HG03045 (cell line): ENCODE measurements around the gene CT47C1.
"Not testable (repeated sequence)": the region's sequence is repeated elsewhere in the genome, so short reads cannot be mapped to it uniquely, and the experiment has no call there.

Source experiments
- ATAC-seq: cut with Tn5 transposase; IDR thresholded peaks from one replicate; pipeline ENCODE4 v1.9.1; 2021; ENCODE audit warnings: mild to moderate bottlenecking, moderate library complexity; ENCODE audit not compliant: unreplicated experiment

The CT47C1 gene

GRCh38 chrX:119072744-119073143, at the start of gene CT47C1:
CT47C1 (plus strand) TSS chrX:119072993; CDS start chrX:119073226, 233 bp downstream.
- ATAC-seq, result no peak

DNA sequence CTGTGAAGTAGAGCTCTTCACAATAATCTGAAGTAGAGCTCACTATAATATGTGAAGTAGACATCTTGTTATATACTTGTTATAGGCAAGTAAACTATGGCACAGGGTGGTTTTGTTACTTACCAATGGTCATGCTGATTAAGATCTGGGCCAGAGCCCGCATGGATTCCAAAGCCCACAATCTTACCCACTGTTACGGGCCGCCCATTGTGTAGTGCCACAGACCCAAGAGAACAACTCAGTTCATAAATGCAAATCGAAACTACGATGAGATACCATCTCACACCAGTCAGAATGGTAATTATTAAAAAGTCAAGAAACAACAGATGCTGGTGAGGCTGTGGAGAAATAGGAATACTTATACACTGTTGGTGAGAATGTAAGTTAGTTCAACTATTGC, 46.9 kb upstream of the CT47C1 start:
- no peak for ATAC-seq

- ATAC-seq, result not testable (repeated sequence)
These were observed 46.4 kb upstream of the CT47C1 start for GRCh38 chrX:119026344-119026743.

DNA sequence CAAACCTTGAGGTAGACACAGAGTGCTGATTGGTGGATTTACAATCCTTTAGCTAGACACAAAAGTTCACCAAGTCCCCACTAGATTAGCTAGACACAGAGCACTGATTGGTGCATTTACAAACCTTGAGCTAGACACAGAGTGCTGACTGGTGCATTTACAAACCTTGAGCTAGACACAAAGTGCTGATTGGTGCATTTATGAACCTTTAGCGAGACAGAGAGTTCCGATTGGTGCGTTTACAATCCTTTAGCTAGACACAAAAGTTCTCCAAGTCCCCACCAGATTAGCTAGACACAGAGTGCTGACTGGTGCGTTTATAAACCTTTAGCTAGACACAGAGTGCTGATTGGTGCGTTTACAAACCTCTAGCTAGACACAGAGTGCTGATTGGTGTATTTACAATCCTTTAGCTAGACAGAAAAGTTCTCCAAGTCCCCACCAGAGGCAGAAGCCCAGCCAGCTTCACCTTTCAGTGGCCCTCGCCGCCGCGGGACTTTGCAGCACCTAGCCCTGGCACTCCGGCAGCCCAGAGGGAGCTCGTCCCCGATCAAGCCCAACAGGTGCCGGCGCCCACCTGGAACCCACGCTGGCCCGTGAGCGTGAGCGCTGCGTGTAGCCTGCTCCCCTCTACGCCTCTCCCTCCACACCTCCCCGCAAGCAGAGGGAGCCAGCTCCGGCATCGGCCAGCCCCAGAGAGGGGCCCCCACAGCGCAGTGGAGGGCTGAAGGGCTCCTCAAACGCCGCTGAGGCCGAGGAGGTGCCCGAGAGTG, 44.6 kb upstream of the CT47C1 start:
- not testable (repeated sequence) for ATAC-seq

GRCh38 chrX:119028733-119029330, 44.0 kb upstream of the CT47C1 start:
- ATAC-seq, result no peak

- ATAC-seq, result not testable (repeated sequence)
These were observed 43.1 kb upstream of the CT47C1 start for GRCh38 chrX:119029656-119030055.

- ATAC-seq, result no peak
These were observed 41.8 kb upstream of the CT47C1 start for GRCh38 chrX:119030990-119031389.

DNA sequence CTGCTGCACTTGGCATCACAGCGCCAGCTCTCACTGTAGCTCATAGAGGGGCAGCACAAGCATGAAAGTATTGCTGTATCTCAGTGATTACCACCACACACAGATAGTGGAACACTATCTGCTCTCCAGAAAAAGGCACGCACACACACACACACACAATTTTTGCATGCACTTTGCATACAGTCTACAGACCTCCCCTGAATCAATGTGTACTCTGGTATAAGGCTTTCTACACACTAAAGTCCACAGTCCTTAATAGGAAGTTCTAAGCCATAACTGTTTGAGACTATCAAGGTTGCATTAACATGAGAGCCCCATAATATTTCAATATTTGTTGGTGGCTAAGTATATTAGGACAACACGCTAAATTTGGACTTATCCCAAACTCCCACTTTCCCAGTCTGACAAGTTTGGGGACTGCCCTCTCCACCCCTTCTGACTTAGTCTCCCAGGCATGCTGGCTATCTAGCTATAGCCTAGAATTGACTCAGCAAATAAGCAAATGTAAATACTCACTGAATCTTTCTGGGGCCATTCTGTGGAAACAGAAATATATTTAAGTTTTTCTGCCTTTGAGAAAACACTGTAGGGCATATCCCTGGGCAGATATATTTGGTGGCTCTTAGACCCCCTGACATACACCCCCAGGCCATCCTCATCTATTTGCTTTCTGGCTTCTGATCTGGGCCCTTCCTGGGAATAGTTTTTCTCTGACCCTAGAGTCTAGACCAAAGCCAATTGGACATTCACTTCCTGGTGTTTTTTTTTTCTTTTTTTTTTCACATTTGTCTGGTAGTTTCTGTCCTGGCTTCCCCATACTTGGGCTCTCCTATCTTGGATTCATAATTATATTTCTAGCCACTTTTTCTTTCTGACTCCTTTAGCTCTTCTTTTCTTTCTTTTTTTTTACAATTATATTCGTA, 36.4 kb upstream of the CT47C1 start:
- ATAC-seq, result no peak

- ATAC-seq, result no peak
These were observed 32.4 kb upstream of the CT47C1 start for GRCh38 chrX:119040432-119040831.

GRCh38 chrX:119041175-119041574, 31.6 kb upstream of the CT47C1 start:
- ATAC-seq, result no peak

- no peak for ATAC-seq
These were observed 30.8 kb upstream of the CT47C1 start for GRCh38 chrX:119042040-119042439.

DNA sequence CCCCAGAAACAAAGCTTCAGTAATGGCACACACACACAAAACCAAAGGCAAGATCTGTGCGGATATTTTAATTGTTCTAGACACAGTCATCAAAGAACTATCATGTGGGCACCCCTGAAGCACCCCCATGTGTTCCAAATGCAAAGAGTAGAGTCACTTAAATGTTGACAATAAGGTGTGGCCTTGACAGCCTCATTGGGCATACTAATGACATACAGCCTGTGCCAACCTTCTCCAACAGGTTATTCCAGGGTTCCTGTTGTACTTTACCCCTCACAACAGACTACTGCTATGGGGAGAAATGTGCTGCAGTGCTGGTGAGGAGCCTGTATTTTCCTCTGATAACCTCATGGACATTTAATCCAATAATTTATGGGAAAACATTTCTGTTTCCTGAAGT, 29.8 kb upstream of the CT47C1 start:
- ATAC-seq, result no peak

- ATAC-seq, result no peak
These were observed 26.9 kb upstream of the CT47C1 start for GRCh38 chrX:119045884-119046283.

DNA sequence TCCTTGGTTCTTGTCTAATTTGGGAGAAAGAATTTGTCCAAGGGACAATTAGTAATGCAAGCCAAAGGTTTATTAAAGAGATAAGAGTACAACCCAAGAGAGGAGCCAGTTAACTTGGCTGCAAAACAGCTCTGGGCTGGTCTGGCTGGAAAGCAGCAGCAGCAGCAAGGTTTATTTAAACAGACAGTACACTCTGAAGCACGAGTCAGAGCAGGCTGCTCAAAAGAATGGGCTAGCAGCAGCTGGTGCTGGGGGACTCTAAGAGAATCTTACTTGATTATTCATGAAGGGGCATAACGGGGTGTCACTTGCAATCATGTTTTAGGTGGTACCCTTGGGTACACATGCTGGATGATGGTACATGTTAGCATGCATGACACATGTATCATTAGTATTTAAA, 17.1 kb upstream of the CT47C1 start:
- no peak for ATAC-seq

DNA sequence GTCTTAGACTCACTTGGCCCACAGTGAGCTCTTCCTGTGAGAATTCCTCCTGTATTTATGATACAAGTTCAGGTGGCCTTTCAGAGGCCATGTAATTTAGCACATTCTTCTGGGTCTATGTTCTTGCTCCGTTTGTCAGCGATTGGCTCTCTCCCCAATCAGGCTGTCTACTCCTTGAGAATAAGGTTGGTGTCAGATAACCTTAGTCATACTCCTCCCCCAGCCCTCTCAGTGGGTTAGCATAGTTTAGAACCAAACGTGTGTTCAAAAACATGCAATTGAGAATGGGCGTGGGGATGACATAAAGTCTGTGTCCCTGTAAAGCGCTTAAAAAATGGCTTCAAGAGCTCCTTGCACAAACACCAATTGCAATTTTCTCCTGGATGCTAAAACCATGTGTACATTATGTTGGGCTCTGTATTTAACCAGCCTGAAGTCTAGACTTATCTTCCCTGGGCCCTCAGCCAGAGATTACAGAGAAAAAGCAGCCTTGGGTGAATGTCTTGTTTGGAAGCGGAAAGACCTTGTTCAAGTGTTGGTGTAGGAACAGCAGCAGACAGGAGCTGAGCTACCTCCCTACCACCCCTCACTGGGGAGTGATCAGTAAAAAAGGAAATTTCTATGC, 9.9 kb upstream of the CT47C1 start:
- no peak for ATAC-seq

GRCh38 chrX:119063428-119063827, 9.4 kb upstream of the CT47C1 start:
- no peak for ATAC-seq

DNA sequence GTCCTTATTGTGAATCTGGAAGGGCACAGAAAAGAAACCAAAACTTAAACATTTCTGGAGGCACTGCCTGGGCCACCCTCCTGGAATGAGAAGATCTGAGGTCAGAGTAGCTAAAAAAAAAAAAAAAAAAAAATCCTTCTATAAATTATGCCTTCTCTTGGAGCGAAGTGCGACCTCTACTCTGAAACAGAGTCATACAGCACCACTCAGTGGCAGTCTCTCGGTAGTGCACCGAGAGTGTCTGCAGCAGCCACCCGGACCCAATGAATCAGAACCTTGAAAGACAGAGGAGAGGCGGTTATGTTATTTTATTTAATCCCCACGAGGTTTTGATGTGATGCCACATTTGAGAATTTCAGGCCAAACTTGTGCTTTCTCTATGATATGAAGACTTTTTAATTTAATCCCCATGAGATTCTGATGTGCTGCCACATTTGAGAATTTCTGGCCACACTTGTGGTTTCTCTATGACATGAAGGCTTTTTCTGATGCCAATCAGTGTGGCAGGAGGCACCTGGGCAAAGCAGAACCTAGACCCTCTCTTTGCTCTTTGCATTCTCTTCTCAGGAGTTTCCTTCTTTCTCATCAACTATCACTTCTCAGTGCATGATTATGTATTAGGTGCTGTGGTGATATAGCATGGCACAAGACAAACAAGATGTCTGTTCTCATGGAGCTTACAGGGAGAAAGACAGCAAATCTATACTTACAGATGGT, 5.6 kb upstream of the CT47C1 start:
- ATAC-seq, result no peak

DNA sequence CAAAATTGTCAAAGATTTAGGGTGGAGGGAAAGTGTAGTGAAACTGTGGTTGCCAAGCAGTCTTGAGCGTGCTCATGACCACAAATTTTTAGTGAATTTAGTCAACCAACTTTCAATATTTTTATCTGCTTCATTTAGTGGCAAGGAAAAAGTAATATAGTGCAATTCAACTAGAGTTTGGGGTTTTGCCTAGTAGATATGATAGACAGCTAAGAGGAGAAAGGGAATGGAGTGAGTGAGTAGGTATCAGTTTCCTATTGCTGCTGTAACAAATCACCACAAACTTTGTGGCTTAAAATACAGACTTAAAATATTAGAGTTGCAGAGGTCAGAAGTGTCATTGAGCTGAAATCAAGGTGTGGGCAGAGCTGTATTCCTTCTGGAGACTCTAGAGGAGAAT, 3.7 kb upstream of the CT47C1 start:
- ATAC-seq, result no peak

GRCh38 chrX:119069762-119070161, 3.0 kb upstream of the CT47C1 start:
- ATAC-seq, result no peak

GRCh38 chrX:119071381-119071780, 1.4 kb upstream of the CT47C1 start:
- ATAC-seq, result no peak
